OCI-LY1 (cell line): Measurements from ENCODE around the gene NUMB.

Experiments used
- H2AFZ ChIP-seq: fragments of 200-600 bp; sonication (generic), shearing (Covaris generic); 2 replicates; pipeline ENCODE4 v1.6.0; 2014; ENCODE audit warnings: antibody characterized with exemption, mild to moderate bottlenecking, low read length
- H3F3A ChIP-seq: fragments of 200-600 bp; sonication (generic), shearing (Covaris generic); 2 replicates; pipeline ENCODE4 v1.6.0; 2014; ENCODE audit warnings: mild to moderate bottlenecking, antibody characterized with exemption, low read length, moderate library complexity; ENCODE audit not compliant: insufficient read depth
- H3K27ac ChIP-seq: fragments of 200-600 bp; sonication (generic); 2 replicates; pipeline ENCODE4 v1.5.1; 2014; ENCODE audit warnings: low read length, mixed run types, mild to moderate bottlenecking, low read depth; ENCODE audit not compliant: poor library complexity, severe bottlenecking
- H3K27me3 ChIP-seq: fragments of 200-600 bp; sonication (generic); 2 replicates; pipeline ENCODE4 v1.6.0; 2014; ENCODE audit warnings: antibody characterized with exemption, mild to moderate bottlenecking, low read length, moderate library complexity; ENCODE audit not compliant: insufficient read depth
- H3K36me3 ChIP-seq: fragments of 200-600 bp; sonication (generic); 2 replicates; pipeline ENCODE4 v1.6.1; 2014; ENCODE audit warnings: mild to moderate bottlenecking, antibody characterized with exemption, low read length, moderate library complexity, mixed read lengths; ENCODE audit not compliant: insufficient read depth
- H3K4me1 ChIP-seq: fragments of 200-600 bp; sonication (generic); 2 replicates; pipeline ENCODE4 v1.5.1; 2014; ENCODE audit warnings: mild to moderate bottlenecking, low read length, moderate library complexity; ENCODE audit not compliant: insufficient read depth, severe bottlenecking
- H3K4me2 ChIP-seq: fragments of 200-600 bp; sonication (generic), shearing (Covaris generic); 2 replicates; pipeline ENCODE4 v1.6.1; 2014; ENCODE audit warnings: low read length
- H3K4me3 ChIP-seq: fragments of 200-600 bp; sonication (generic); 2 replicates; pipeline ENCODE4 v1.5.1; 2014; ENCODE audit warnings: low read length, low read depth, mild to moderate bottlenecking, mixed read lengths; ENCODE audit not compliant: poor library complexity, severe bottlenecking
- H3K79me2 ChIP-seq: fragments of 200-600 bp; shearing (Covaris generic); 2 replicates; pipeline ENCODE4 v1.6.1; 2016; ENCODE audit warnings: mixed run types, low read length, mixed read lengths; ENCODE audit not compliant: insufficient read depth
- H3K9ac ChIP-seq: fragments of 200-600 bp; sonication (generic), shearing (Covaris generic); 2 replicates; pipeline ENCODE4 v1.6.1; 2014; ENCODE audit warnings: mild to moderate bottlenecking, low read length, mixed read lengths
- H3K9me2 ChIP-seq: fragments of 200-600 bp; sonication (generic), shearing (Covaris generic); 2 replicates; pipeline ENCODE4 v1.6.1; 2014; ENCODE audit warnings: low read depth, mild to moderate bottlenecking, low read length, mixed read lengths
- H3K9me3 ChIP-seq: fragments of 200-600 bp; shearing (Covaris generic); 2 replicates; pipeline ENCODE4 v1.6.1; 2014; ENCODE audit warnings: low read length, mixed read lengths
- H4K20me1 ChIP-seq: fragments of 200-600 bp; sonication (generic), shearing (Covaris generic); 2 replicates; pipeline ENCODE4 v1.6.0; 2016; ENCODE audit warnings: mild to moderate bottlenecking, low read length; ENCODE audit not compliant: insufficient read depth
- EZH2 ChIP-seq: fragments of 200-600 bp; sonication (generic), shearing (Covaris generic); IDR thresholded peaks from 2 replicates; pipeline ENCODE4 v1.8.0; 2017; ENCODE audit warnings: borderline replicate concordance, mixed run types, mild to moderate bottlenecking, antibody characterized with exemption, low read length, moderate library complexity, mixed read lengths
- TF ChIP-seq, protein P1 (sequence below): fragments of 200-600 bp; sonication (generic), shearing (Covaris generic); IDR thresholded peaks from 2 replicates; pipeline ENCODE4 v1.5.1; 2017; ENCODE audit warnings: mild to moderate bottlenecking, antibody characterized with exemption, low read length, moderate library complexity, mixed read lengths

NUMB gene

DNA sequence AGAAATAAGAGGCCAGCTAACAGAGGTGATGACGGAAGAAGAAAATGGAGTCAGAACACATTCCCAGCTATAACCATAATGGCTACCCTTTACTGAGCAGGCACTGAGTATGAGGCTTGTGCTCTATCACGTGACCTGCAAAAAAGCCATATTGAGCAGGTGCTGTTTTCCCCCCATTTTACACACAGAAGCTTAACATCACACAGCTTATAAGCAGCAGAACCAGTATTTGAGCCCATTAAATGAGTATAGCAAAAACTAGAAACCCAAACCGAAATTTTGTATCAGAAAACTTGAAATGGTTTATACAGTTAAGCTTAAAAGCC, 192.7 kb downstream of the NUMB start:
- Histone ChIP-seq H3K27me3 (no peaks in the 10 kb centered on the region; the same call in none of the 2 replicates), H2AFZ (no peak overlapping the region), H3K4me1 (peaks cover 17% of the 10 kb centered on the region), H3F3A (no peaks in the 10 kb centered on the region), H3K9ac (no peak overlapping the region), H4K20me1 (no peaks in the 10 kb centered on the region), H3K9me3 (no peaks in the 10 kb centered on the region), H3K4me2 (no peak overlapping the region), H3K9me2 (no peaks in the 10 kb centered on the region), H3K27ac (no peak overlapping the region), H3K4me3 (no peak overlapping the region), H3K36me3 (no peaks in the 10 kb centered on the region), H3K79me2 (no peaks in the 10 kb centered on the region)
- TF ChIP-seq, protein P1, sequence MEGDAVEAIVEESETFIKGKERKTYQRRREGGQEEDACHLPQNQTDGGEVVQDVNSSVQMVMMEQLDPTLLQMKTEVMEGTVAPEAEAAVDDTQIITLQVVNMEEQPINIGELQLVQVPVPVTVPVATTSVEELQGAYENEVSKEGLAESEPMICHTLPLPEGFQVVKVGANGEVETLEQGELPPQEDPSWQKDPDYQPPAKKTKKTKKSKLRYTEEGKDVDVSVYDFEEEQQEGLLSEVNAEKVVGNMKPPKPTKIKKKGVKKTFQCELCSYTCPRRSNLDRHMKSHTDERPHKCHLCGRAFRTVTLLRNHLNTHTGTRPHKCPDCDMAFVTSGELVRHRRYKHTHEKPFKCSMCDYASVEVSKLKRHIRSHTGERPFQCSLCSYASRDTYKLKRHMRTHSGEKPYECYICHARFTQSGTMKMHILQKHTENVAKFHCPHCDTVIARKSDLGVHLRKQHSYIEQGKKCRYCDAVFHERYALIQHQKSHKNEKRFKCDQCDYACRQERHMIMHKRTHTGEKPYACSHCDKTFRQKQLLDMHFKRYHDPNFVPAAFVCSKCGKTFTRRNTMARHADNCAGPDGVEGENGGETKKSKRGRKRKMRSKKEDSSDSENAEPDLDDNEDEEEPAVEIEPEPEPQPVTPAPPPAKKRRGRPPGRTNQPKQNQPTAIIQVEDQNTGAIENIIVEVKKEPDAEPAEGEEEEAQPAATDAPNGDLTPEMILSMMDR, result no peak
- TF ChIP-seq EZH2, result no peak

DNA sequence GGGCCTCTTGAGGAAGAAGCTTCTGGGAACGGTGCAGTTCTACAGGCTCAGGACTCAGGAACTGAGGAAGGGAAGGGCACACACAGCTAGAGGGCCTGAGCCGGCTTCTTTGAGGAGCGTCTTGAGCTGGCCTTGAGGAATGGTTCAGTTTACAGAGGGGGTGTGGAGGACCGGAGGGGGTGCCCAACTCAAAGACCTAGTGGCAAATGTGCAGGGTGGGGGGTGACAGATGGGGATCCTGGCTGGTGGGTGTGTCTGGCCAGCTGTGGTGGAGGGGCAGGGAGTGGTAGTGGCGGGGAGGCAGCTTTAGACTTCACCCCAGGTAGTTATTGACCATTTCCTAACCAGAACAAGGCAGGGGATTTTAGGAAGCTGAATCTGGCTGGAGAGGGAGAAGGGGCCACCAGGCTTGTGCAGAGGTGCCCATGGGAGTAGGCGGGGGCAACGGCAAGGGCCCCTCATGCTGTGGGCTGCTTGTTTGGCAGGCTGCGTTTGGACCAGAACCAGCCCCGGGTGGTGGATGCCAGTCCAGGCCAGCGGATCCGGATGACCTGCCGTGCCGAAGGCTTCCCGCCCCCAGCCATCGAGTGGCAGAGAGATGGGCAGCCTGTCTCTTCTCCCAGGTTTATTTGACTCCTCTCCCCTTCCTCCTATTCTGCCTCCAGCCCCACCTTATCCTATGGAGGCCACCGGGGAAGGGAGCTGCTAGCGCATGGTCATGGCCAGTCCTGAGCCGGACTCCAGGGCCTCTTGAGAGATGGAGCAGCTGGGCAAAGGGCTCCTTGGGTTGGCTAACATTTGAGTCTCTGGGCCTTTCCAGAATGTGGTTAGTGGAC, 193.2 kb downstream of the NUMB start:
- Histone ChIP-seq H3K4me2 (no peak overlapping the region), H2AFZ (no peak overlapping the region), H3K36me3 (no peaks in the 10 kb centered on the region), H4K20me1 (no peaks in the 10 kb centered on the region), H3K9ac (no peak overlapping the region), H3K27ac (no peak overlapping the region), H3K4me1 (peaks cover 12% of the 10 kb centered on the region), H3K79me2 (no peaks in the 10 kb centered on the region), H3K27me3 (no peaks in the 10 kb centered on the region; the same call in none of the 2 replicates), H3K9me2 (no peaks in the 10 kb centered on the region), H3K9me3 (no peaks in the 10 kb centered on the region), H3F3A (no peaks in the 10 kb centered on the region), H3K4me3 (no peak overlapping the region)
- TF ChIP-seq, protein P1, result no peak
- TF ChIP-seq EZH2, result no peak

DNA sequence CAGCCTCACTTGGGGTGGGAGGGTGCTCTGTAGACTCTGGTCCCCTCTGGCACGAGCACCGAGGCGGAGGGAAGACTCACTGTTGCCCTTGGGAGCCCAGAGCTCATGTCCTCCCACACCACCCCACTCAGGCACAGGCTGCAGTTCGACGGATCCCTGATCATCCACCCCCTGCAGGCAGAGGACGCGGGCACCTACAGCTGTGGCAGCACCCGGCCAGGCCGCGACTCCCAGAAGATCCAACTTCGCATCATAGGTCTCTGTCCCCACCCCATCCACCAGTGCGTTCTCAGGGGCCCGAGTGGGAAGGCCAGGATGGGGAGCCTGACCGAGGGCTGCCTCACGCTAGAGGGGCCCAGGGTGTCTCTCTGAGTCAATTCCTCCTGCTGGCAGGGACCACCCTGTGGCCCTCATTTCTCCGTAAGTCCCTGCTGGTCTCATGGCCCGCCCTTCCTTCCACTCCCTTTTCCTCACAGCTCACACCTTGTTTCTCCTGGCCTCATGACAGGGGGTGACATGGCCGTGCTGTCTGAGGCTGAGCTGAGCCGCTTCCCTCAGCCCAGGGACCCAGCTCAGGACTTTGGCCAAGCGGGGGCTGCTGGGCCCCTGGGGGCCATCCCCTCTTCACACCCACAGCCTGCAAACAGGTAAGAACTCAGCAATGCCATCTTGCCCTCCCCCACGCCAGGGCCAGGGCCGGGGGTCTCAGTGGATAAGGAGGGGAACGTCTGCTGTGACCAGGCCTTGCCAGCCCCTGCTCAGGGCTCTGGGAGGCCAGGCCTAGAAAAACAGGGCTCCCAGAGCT, 194.1 kb downstream of the NUMB start:
- TF ChIP-seq, protein P1, result no peak
- no peak for TF ChIP-seq EZH2
- Histone ChIP-seq H4K20me1 (no peaks in the 10 kb centered on the region), H3K27ac (no peak overlapping the region), H3K36me3 (no peaks in the 10 kb centered on the region), H3K4me3 (no peak overlapping the region), H3K4me2 (no peak overlapping the region), H3K9ac (no peak overlapping the region), H3K4me1 (peaks cover 3% of the 10 kb centered on the region), H3K9me3 (no peaks in the 10 kb centered on the region), H3K27me3 (no peaks in the 10 kb centered on the region; the same call in none of the 2 replicates), H3K79me2 (no peaks in the 10 kb centered on the region), H3K9me2 (no peaks in the 10 kb centered on the region), H3F3A (no peaks in the 10 kb centered on the region), H2AFZ (no peak overlapping the region)
